COLO668 (cell line): ENCODE results near the gene LONRF2.

Experiments
- DNase-seq: peaks from one replicate; lab custom pipeline; 2025; ENCODE audit not compliant: unreplicated experiment; lab: John Stamatoyannopoulos, UW

LONRF2 gene

DNA sequence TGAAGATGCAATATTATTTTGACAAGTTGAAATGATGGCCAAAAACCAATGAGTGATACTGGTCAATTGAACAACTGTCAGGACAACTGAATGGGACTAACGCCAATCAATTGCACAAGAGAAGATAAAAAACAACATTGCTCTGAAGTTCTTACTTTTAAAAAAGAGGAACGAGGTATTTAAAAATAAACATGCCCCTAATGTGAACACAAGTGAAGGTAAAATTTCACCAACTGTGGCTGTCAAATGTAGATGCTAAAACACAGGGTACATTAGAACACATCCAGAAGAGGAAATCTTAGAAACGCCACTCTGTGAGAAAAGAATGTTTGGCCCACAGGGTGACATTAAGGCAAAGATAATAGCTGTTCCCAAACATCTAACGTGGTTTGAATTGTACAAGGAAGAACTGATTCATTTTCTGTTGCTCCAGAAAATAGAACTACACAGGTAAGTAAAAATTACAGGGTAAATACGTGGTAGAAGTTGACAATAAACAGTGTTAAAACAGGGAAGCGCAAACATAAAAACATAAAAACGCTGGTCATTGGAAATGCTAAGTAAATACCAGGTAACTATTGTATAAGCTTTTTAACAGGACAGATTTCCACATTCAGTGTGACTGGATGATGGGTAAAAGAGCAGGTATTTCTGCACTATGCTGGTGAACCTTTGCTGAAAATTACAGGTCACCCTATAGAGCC, 20.3 kb downstream of the LONRF2 start:
- no peak for DNase-seq

DNA sequence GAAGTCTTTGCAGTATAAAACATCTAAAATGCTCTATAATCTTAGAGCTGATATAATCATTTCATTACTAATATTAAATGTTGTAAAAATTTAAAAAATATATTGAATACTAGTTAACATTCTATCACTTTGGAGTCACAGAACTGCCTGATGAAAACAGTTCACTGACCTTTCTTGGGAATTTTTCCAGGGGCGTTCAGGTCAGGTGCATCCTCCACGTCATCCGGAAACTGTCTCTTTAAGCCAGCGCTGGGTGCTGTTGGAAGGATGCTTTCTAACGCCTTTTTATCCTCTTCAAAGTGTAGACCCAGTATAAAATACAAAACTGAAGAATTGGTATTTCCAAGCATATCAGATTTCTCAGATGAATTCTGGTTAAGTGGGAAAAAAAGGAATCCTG, 22.8 kb downstream of the LONRF2 start:
- DNase-seq: no peak

DNA sequence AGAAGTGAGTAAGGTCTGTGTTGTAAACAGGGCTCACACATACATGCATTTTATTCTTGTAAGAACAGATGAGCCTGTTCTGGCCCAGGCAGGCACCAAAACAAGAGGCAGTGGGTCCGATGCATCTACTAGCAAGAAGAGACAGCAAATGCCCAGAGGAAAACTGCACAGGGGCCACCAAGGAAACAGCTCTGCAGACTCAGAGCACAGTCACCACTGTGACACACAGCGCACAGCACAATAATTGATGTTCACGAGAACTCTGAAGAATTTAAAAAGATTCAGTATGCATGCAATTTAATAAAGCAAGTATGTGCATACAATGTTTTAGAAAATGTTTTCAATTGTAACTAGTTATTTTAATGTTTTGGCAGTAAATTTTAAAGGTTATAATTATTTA, 24.8 kb downstream of the LONRF2 start:
- DNase-seq: no peak

DNA sequence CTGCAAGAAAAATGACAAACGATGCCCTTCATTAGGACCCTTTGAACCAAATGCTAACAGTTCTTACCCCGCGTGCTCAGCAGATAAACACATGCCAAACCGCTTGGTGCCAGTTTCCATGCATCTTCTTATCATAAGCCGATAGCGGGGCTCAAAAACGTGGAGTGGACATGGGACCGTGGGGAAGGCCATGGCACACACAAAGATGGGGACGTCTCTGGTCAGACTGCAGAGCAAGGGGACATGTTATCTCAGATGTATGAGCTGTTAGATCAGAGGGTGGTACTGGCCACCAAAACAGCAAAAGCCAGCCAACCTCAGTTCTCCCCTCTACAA, 28.2 kb downstream of the LONRF2 start:
- DNase-seq: no peak

DNA sequence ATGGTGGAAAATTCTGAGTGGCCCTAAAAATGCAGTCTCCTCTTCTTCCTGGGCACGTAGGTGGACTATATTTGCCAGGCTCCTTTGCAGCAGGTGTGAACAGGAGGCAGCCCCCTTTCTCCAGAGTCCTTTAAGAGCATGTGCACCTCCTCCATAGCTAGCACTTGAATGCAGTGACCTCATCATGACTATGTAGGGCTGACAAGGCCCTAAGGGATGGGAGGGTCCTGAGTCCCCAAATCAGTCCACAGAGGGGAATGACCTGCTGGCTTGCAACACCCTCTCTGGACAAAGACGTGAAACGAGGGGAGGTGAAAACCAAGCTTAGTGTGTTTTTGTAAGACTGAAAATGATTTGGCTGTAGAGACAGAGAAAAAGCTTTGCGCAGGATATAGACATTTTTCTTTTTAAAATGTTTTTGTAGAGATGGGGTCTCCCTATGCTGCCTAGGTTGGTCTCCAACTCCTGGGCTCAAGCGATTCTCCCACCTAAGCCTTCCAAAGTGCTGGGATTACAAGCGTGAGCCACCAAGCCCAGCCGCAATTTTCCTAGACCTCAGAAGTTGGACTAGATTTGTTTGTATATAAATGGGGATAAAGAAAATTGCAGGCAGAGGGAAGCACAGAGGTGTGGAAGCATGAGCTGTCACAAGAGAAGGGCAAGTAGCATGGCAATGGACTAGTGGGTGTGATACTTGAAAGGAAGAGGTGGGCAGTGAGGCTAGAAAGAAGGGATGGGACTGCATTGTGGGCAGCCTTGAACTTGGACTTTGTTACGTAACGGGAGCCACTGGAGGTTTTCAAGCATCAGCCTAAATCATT, 28.8 kb downstream of the LONRF2 start:
- no peak for DNase-seq

DNA sequence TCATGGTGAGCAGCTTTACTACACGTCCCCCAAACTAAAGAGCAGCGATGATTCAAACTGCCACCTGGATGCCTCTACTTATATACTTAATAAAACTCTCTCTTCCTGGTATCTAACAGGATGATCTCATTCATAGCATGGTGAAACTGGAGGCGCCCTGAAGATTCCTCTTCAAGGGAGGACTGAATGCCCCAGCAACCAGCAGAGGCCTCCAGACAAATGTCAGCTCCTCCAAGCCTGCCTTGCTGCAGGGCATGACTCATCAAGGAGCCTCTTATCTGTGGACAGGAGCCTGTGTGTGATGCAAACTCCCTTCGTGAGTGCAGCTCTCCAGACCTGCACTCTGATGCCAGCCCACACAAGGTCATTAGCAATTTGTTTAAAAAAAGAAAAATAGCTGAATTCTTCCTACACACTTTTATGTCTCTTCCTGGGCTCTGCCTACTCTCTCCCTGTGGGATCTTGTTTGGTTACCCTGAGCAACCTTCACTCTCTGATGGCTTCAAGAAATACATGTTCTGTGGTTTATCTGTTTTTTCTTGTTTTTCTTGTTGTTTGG, 30.2 kb downstream of the LONRF2 start:
- DNase-seq: no peak

DNA sequence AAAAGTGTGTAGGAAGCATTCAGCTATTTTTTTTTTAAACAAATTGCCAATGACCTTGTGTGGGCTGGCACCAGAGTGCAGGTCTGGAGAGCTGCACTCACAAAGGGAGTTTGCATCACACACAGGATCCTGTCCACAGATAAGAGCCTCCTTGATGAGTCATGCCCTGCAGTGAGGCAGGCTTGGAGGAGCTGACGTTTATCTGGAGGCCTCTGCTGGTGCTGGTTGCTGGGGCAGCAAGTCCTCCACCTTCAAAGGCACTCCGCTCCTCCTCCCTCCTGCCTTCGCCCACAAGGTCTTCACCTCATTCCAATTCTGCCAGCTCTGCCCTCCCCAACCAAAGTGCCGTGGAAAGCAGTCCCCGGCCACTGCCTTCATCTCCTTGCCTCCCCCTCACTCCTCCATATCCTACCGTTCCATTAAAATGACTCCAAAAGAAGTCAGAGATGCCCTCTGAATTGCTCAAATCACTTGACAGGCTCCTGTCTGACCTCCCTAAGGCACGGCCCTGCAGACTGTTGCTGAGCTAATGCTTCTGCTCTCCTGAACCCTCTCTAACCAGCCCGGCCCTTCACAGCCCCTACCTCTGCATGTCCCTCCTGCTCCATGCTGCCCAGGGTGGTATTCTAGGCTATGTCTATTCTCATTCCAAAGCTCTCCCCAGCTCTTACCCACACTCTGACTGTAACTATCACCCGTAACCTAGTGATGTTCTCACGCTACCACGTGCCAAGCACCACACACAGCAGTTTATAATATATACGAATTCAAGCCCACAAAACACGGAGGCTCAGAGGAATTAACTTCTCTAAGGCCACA, 30.9 kb downstream of the LONRF2 start:
- DNase-seq: peak; percentile 33

DNA sequence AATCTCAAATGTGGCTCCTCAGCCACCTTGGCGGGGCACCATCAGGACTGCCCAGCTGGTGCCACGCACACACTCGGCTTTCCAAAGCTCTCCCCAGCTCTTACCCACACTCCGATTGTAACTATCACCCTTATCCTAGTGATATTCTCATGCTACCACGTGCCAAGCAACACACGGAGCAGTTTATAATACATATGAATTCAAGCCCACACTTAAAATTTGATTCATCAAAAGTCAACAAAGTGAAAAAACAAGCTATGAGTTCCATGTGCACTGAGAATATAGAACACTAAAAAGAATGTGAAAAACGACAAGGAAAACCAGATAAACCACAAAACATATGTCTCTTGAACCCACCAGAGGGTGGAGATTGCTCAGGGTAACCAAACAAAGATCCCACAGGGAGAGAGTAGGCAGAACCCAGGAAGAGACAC, 31.6 kb downstream of the LONRF2 start:
- no peak for DNase-seq

DNA sequence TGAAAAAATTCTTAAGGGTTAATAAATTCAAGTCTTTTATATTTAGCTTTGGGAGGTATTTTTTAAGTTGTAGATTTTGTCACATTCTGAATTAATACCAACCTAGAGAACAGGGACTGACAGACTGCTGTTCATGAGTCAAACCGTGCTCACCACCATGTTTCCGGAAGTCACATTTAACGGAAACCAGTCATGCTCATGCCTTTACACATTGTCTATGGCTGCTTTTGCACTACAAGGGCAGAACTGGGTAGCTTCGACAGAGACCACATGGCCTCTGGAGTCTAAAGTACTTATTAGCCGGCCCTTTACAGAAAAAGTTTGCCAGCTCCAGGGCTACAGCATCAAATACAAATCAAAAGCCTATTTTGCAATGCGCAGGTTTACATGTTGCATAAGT, 33.3 kb downstream of the LONRF2 start:
- no peak for DNase-seq

DNA sequence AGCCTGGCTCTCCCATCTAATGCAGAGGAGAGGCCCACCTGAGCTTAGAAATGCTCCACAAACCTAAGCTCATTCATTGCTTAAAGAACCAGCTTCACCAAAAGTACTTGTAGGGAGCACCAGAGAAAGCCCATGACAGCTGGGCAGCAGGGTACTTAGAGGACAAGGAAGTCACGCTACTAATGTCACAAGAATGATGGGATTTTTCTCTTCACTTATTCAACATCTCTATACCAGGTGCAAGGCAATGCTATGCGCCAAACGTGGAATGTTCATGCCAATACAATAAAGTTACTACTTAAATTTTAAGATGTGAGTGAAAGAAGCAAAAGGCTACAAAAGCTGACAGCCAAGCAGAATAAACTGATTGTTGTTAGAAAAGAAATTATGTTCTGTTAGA, 36.0 kb downstream of the LONRF2 start:
- DNase-seq: no peak

DNA sequence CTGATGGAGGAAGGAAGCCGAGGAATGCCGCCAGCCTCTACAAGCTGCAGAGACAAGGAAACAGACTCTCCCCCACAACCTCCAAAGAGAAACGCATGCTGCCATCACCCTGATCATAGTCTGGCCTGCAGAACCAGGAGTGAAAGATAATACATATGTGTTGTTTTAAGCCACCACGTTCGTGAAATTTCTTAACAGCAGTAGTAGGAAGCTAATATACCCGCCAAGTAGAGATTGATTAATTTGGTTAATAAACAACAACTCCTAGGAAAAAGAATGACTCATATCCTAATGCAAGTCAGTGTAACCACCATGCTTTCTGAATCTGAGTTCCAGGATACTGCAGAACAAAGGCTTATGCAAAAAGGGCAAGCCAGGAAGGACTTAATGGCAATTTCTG, 36.6 kb downstream of the LONRF2 start:
- no peak for DNase-seq

DNA sequence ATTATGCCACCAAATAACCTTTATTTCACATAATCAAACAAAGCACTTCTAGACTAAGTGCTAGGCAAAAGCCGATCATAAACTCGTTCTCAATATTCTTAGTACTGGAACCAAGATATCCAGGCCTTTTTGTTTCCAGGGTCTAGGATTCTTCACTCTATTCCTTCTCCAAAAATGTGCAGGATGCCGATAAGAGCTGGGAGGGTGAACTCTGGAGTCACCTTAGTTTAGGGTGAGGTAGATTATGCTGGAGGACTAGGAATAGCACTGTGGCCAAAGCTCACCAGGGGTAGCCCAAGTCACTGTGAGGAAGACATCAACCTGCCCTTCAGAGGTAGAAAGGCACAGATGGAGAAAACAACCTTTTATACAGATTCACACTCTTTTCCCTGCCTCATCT, 37.3 kb downstream of the LONRF2 start:
- DNase-seq: no peak

DNA sequence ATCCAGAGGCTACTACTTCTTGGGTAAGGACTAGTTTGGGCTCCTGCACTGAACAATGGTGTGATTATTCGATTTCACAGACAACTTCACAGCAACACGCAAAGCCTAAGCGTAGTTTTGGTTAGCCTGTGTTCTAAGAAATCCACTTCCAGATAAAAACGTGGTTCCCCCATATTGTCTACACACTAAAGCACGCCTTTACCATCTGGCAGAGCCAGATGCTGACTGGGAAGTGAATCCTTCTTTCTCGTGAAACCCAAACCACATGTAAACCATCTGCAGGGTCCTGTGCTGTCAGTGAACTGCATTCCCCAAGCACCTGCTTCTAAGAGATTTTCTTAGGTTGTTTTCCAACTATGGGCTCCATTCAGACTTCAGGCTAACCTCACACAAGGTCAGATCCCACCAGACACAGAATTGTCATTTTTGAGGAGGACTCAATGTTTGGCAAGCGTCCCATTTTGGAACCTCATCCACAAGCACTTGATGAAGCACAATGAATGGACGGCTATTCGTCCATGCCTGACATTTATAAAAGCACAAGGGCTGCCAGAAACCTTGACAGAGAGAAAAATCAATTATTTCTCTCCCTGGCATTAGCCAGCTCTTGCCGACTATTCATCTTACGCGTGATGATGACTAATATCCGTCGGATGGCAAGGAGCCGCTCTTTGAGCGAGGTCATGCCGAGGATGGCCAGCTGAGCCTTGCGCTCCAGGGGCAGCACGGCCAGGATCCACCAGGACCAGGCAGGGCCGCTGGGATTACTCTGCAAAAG, 38.4 kb downstream of the LONRF2 start:
- DNase-seq: no peak

DNA sequence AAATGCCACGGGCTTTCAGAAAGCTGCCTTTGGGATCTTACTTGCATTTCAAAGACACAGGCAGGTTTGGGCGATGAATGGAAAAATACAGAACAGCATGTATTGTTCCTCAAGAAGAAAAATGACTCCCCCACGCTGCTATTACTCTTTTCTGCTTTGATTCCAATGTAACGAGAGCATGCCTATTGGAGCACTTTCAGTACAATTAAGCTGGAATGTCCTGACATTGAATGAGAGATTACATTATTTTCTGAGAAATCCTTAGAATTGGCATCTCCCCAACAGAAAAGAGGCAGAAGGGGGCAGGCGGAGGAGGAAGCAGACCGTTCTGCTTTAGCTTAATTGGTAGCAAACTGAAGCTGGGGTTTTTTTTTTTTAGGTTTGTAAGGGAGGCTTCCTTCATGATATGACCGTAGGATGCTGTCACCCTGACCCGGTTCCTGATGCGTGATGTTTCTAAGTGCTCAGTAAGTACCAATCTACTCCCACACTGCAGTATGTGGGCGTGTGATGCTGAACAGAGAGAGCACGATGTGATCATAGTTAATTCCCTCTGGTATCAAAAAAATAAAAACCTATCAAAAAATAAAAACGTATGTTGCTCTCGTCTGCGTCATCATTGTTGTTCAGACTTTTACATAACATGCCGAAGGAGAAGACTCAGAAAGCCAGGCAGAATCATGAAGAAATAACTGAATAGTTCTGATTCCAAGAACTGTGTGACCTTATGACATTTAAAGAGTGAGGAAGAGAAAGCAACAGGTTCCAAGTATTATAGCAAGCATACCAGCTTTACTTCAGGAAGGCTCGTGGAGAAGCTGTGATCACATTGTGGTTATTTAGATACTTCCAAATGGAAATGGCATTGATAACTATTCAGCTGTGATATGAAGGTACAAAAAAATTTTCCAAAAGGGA, 40.5 kb downstream of the LONRF2 start:
- no peak for DNase-seq

DNA sequence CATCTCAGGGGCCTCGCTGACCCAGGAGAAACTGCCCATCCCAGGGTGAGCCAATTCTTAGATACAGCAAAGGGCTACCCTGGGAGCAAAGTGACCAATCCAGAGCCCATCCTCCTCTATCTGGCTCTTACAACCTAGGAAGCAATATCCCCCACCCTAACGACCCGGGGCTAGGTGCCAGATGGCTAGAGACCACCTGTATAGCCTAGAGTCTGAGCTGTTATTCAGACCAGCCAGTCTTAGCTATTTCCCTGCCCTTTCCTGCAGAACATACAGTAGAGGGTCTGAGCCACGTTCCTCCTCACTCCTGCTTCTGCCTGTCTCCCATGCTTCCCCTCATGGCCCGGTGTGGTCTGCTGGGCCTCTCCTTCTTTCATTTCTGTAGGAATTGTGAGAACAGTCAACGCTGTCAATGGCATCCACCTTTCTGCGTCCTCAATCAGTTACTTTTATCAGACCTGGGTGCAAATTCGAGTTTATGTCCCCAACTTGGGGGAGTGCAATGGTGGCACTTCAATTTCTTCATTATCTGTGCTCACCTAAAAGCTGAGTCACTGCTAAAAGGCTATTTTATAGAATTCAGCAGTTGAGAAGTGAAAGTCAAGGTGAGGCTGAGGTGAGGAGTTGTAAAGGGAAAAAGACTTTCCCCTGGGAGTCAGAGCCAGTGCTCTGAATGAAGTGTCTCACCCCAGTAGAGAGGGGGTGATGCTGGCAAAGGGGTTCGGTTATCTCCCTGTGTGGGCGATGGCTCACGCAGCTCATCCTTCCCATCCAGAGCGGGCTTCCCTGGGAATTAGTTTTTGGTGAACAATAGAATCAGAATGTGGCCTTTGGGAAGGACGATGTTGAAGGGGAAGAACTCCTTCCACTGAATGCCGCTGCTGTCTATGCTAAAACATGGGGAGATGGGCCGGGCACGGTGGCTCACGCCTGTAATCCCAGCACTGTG, 42.4 kb downstream of the LONRF2 start:
- no peak for DNase-seq

DNA sequence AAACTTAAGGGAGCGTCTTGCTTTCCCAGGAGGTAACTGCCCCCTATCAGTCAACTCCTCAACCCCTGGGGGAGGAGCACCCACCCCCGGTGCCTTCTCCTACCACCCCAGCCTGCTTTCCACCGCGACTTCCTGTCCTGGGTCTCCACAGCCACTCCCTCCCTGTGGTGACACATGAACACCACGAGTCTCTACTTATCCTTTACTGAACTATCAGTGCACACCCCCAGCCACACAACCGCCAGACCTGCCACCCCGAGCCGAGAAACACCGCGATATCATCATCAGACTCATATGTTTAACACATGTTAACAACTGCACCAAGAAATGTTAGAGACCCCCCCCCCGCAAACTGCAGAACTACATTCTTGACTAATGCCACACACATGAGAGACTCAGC, 43.3 kb downstream of the LONRF2 start:
- DNase-seq: no peak

DNA sequence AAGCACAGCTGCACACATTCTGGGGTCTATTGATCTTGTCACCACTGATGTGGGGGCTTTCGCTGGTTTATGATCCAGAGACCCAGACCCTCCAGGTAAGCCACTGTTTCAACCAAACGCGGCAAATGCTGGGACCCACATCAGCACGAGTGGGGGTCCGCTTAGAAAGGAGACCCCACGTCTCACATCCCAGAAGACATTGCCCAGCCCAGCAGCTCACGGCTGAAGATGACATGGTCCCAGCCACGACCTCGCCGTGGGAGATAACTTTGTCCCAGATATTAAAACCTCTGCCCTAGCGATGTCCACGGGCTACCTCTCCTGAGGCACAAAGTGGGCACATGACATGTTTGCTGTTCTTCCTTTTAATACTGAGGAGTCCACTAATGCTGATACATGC, 43.8 kb downstream of the LONRF2 start:
- DNase-seq: no peak

DNA sequence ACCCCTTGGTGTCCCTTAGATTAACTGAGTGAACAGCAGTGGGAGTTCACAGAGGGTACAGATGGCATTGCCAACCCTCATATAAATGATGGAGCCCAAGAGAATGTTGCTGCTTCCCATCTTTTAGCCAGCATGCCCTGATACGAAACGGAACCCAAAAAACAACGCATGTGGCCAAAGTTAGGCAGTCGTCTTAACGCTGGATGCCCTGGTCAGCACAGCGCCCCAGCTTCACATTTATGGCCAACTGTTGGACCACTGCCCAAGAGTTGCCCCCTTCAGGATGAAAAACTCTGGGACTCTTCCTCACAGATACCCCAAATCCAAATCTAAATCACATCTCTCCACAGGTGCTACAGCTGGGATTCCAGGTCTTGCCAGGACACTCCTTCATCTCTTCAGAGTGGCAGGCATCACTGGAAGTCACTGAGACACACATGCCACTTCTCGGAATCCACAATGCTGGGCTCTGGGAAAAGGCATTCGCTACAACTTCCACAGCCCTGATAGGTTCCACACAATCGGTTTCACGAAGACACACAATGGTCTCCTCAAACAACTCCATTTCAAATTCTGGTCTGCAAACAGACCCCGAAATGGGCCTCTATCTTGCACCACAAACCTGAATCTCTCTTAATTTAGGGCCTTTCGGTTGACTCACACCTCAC, 44.6 kb downstream of the LONRF2 start:
- no peak for DNase-seq
